Neuronal stem cell (in vitro differentiated cells): ENCODE measurements around the gene REG3G.

ENCODE experiments used
- DNase-seq: peaks from one replicate; pipeline ENCODE4 v3.0.0-alpha.2; 2013; ENCODE audit warnings: low spot score
- H2AFZ ChIP-seq: one replicate; pipeline ENCODE4 v1.6.1; 2013; ENCODE audit warnings: mild to moderate bottlenecking, low read length, inconsistent platforms
- H2AK5ac ChIP-seq: 2 replicates; pipeline ENCODE4 v1.6.1; 2013; ENCODE audit warnings: low read depth, mild to moderate bottlenecking, inconsistent platforms, low read length, moderate library complexity, mixed read lengths
- H2BK120ac ChIP-seq: 2 replicates; pipeline ENCODE4 v1.6.1; 2013; ENCODE audit warnings: low read depth, mild to moderate bottlenecking, inconsistent platforms, low read length, moderate library complexity, mixed read lengths
- H2BK12ac ChIP-seq: one replicate; pipeline ENCODE4 v1.6.1; 2013; ENCODE audit warnings: low read length, inconsistent platforms
- H2BK15ac ChIP-seq: 2 replicates; pipeline ENCODE4 v1.6.1; 2013; ENCODE audit warnings: mild to moderate bottlenecking, low read length, inconsistent platforms, mixed read lengths
- H2BK5ac ChIP-seq: one replicate; pipeline ENCODE4 v1.6.1; 2013; ENCODE audit warnings: inconsistent platforms, mild to moderate bottlenecking, low read length, moderate library complexity
- H3K14ac ChIP-seq: one replicate; pipeline ENCODE4 v1.6.1; 2013; ENCODE audit warnings: low read length, inconsistent platforms
- H3K18ac ChIP-seq: 2 replicates; pipeline ENCODE4 v1.6.1; 2013; ENCODE audit warnings: low read length, inconsistent platforms
- H3K23ac ChIP-seq: 2 replicates; pipeline ENCODE4 v1.6.1; 2013; ENCODE audit warnings: low read depth, mild to moderate bottlenecking, mixed read lengths, low read length, inconsistent platforms; ENCODE audit not compliant: poor library complexity
- H3K27ac ChIP-seq: replicated peaks from 3 replicates; pipeline ENCODE4 v1.5.1; 2013; ENCODE audit warnings: low read length, inconsistent platforms
- H3K27me3 ChIP-seq, 3 experiments: 2 replicates each; pipeline ENCODE4 v1.6.1; 2013; ENCODE audit warnings: low read length in 3 of 3, mild to moderate bottlenecking in 2 of 3, inconsistent platforms in 1 of 3, low read depth in 1 of 3, mixed read lengths in 1 of 3, moderate library complexity in 1 of 3; ENCODE audit not compliant: control insufficient read depth in 3 of 3, insufficient read depth in 3 of 3
- H3K36me3 ChIP-seq, 2 donors: replicated peaks in 1 of 2; 2 replicates each; pipeline ENCODE4 v1.6.1; 2013; ENCODE audit warnings: low read length in 2 of 2; ENCODE audit not compliant: control insufficient read depth in 2 of 2, insufficient read depth in 2 of 2
- H3K4ac ChIP-seq: 2 replicates; pipeline ENCODE4 v1.6.1; 2013; ENCODE audit warnings: inconsistent platforms, mild to moderate bottlenecking, low read length, moderate library complexity
- H3K4me1 ChIP-seq, 2 donors: 1 replicate in 1 of 2; 2 replicates in 1 of 2; pipeline ENCODE4 v1.6.1; 2013; ENCODE audit warnings: low read length in 2 of 2, low read depth in 1 of 2; ENCODE audit not compliant: control insufficient read depth in 2 of 2, insufficient read depth in 1 of 2
- H3K4me2 ChIP-seq: one replicate; pipeline ENCODE4 v1.6.1; 2013; ENCODE audit warnings: mild to moderate bottlenecking, low read length, inconsistent platforms; ENCODE audit not compliant: insufficient read depth, poor library complexity, severe bottlenecking
- H3K4me3 ChIP-seq, 2 donors: 2 replicates each; pipeline ENCODE4 v1.5.1; 2013; ENCODE audit warnings: low read length in 2 of 2, mild to moderate bottlenecking in 2 of 2, inconsistent platforms in 1 of 2, moderate library complexity in 1 of 2
- H3K79me1 ChIP-seq: one replicate; pipeline ENCODE4 v1.6.1; 2013; ENCODE audit warnings: low read depth, mild to moderate bottlenecking, inconsistent platforms, low read length, moderate library complexity
- H3K9ac ChIP-seq: one replicate; pipeline ENCODE4 v1.6.1; 2013; ENCODE audit warnings: mild to moderate bottlenecking, low read depth, low read length, inconsistent platforms; ENCODE audit not compliant: poor library complexity
- H3K9me3 ChIP-seq, 2 donors: replicated peaks in 1 of 2; 2 replicates each; pipeline versions ENCODE3 to v1.6.1; 2013; ENCODE audit warnings: low read length in 2 of 2, mild to moderate bottlenecking in 2 of 2, inconsistent platforms in 1 of 2, low read depth in 1 of 2, mixed read lengths in 1 of 2, moderate library complexity in 1 of 2; ENCODE audit not compliant: control insufficient read depth in 2 of 2, insufficient read depth in 1 of 2
- H4K8ac ChIP-seq: one replicate; pipeline ENCODE4 v1.6.1; 2013; ENCODE audit warnings: low read depth, mild to moderate bottlenecking, inconsistent platforms, low read length, moderate library complexity
- H4K91ac ChIP-seq: one replicate; pipeline ENCODE4 v1.6.1; 2013; ENCODE audit warnings: low read length, low read depth, mild to moderate bottlenecking, inconsistent platforms; ENCODE audit not compliant: poor library complexity
- WGBS, 2 donors: extraction: QIAGEN DNeasy Blood & Tissue Kit; methylation state at CpG; one replicate each; pipeline ENCODE4 v1.1.7; 2013; ENCODE audit warnings: missing lambda C conversion rate in 2 of 2, mixed read lengths in 1 of 2; ENCODE audit not compliant: insufficient read length in 2 of 2, insufficient replicate concordance in 1 of 2; ENCODE audit errors: extremely low coverage in 2 of 2; 5-methylcytosine and 5-hydroxymethylcytosine counted together

REG3G gene

GRCh38 chr2:79011496-79011895 lies 14.0 kb upstream of the REG3G start:
- Histone ChIP-seq H4K8ac (no peak overlapping the region), H3K23ac (no peak overlapping the region), H3K4me1 (no peaks in the 10 kb centered on the region), H3K18ac (no peak overlapping the region), H3K4me2 (no peak overlapping the region), H2BK15ac (no peak overlapping the region), H3K27ac (no peak overlapping the region), H3K4me3 (no peak overlapping the region), H2BK120ac (no peak overlapping the region), H2BK12ac (no peak overlapping the region), H3K14ac (no peak overlapping the region), H3K4ac (no peak overlapping the region), H3K9me3 (no peaks in the 10 kb centered on the region), H2AK5ac (no peak overlapping the region), H3K27me3 (no peaks in the 10 kb centered on the region), H3K9ac (no peak overlapping the region), H3K79me1 (no peaks in the 10 kb centered on the region), H2AFZ (no peak overlapping the region), H4K91ac (no peak overlapping the region), H3K36me3 (no peaks in the 10 kb centered on the region), H2BK5ac (no peak overlapping the region)
- no CpG with 5 or more reads among the region's 4 CpGs for WGBS, 2 donors
- DNase-seq: no peak

- H3K14ac ChIP-seq: no peak overlapping the region
- H2BK12ac ChIP-seq: no peak overlapping the region
- DNase-seq: no peak
- WGBS, 2 donors: no CpG with 5 or more reads among the region's 6 CpGs
- H3K27me3 ChIP-seq: no peaks in the 10 kb centered on the region
- H2BK15ac ChIP-seq: no peak overlapping the region
- H2BK120ac ChIP-seq: no peak overlapping the region
- H3K27ac ChIP-seq: no peak overlapping the region
- no peak overlapping the region for H3K9ac ChIP-seq
- H3K4me1 ChIP-seq: no peaks in the 10 kb centered on the region
- H3K4ac ChIP-seq: no peak overlapping the region
- H4K8ac ChIP-seq: no peak overlapping the region
- no peak overlapping the region for H3K4me2 ChIP-seq
- no peaks in the 10 kb centered on the region for H3K9me3 ChIP-seq
- no peak overlapping the region for H3K23ac ChIP-seq
- no peak overlapping the region for H2BK5ac ChIP-seq
- no peak overlapping the region for H3K18ac ChIP-seq
- H3K36me3 ChIP-seq: no peaks in the 10 kb centered on the region
- H2AK5ac ChIP-seq: no peak overlapping the region
- H3K79me1 ChIP-seq: no peaks in the 10 kb centered on the region
- H2AFZ ChIP-seq: no peak overlapping the region
- H3K4me3 ChIP-seq: no peak overlapping the region
- H4K91ac ChIP-seq: no peak overlapping the region
Measured at GRCh38 chr2:79013629-79014028, 11.9 kb upstream of the REG3G start.

GRCh38 chr2:79016342-79016741 lies 9.2 kb upstream of the REG3G start:
- Histone ChIP-seq H2BK12ac (no peak overlapping the region), H3K14ac (no peak overlapping the region), H3K4ac (no peak overlapping the region), H3K9ac (no peak overlapping the region), H2BK5ac (no peak overlapping the region), H3K4me2 (no peak overlapping the region), H4K91ac (no peak overlapping the region), H2AK5ac (no peak overlapping the region), H3K36me3 (no peaks in the 10 kb centered on the region), H3K4me1 (no peaks in the 10 kb centered on the region), H3K27ac (no peak overlapping the region), H4K8ac (no peak overlapping the region), H3K79me1 (no peaks in the 10 kb centered on the region), H2BK15ac (no peak overlapping the region), H3K9me3 (no peaks in the 10 kb centered on the region), H3K18ac (no peak overlapping the region), H2AFZ (no peak overlapping the region), H3K27me3 (no peaks in the 10 kb centered on the region), H3K4me3 (no peak overlapping the region), H3K23ac (no peak overlapping the region), H2BK120ac (no peak overlapping the region)
- no peak for DNase-seq
- no CpG with 5 or more reads among the region's 4 CpGs for WGBS, 2 donors

GRCh38 chr2:79026061-79026460 lies 559 bp downstream of the REG3G start:
- Histone ChIP-seq H3K36me3 (no peaks in the 10 kb centered on the region), H3K23ac (no peak overlapping the region), H3K14ac (no peak overlapping the region), H4K91ac (no peak overlapping the region), H3K4me3 (no peak overlapping the region), H2AFZ (no peak overlapping the region), H3K79me1 (no peaks in the 10 kb centered on the region), H3K27me3 (no peaks in the 10 kb centered on the region), H2BK12ac (no peak overlapping the region), H2BK120ac (no peak overlapping the region), H3K4me1 (no peaks in the 10 kb centered on the region), H3K9ac (no peak overlapping the region), H3K4ac (no peak overlapping the region), H2AK5ac (no peak overlapping the region), H3K4me2 (no peak overlapping the region), H2BK5ac (no peak overlapping the region), H3K27ac (no peak overlapping the region), H4K8ac (no peak overlapping the region), H3K18ac (no peak overlapping the region), H2BK15ac (no peak overlapping the region), H3K9me3 (no peaks in the 10 kb centered on the region)
- DNase-seq: no peak
- WGBS, 2 donors: no CpG with 5 or more reads among the region's 4 CpGs
